Vagina (tissue), 2 donors: Measurements from ENCODE around the gene BTD. TPM values are rescaled to one million over a fixed set of nuclear protein-coding genes. Genes with fewer than 3 reads are reported as not detected.

Source experiments
- DNase-seq, 2 donors: peaks; one replicate each; pipeline ENCODE4 v3.0.0-alpha.2; 2017; ENCODE audit errors: extremely low spot score in 2 of 2
- H3K27ac ChIP-seq: fragments of 200-600 bp; sonication (generic); one replicate; pipeline ENCODE4 v1.5.1; 2019
- H3K27me3 ChIP-seq: fragments of 200-600 bp; sonication (generic); one replicate; pipeline ENCODE4 v1.5.1; 2019
- H3K36me3 ChIP-seq, 2 donors: fragments of 200-600 bp; sonication (generic); one replicate each; pipeline ENCODE4 v1.5.1; 2017 to 2019
- H3K4me1 ChIP-seq: fragments of 200-600 bp; sonication (generic); one replicate; pipeline ENCODE4 v1.5.1; 2019
- H3K4me3 ChIP-seq, 2 donors: fragments of 200-600 bp; sonication (generic); 1 replicate in 1 of 2; 2 replicates in 1 of 2; pipeline ENCODE4 v1.5.1; 2016 to 2019
- H3K9me3 ChIP-seq: fragments of 200-600 bp; sonication (generic); one replicate; pipeline ENCODE4 v1.5.1; 2019
- POLR2A ChIP-seq, 2 donors: fragments of 450-650 bp; IDR thresholded peaks; one replicate each; pipeline ENCODE4 v1.6.1; 2017; ENCODE audit warnings: antibody characterized with exemption in 2 of 2, mild to moderate bottlenecking in 2 of 2, moderate library complexity in 2 of 2
- POLR2AphosphoS5 ChIP-seq, 2 donors: sonication (generic); formaldehyde crosslinking; IDR thresholded peaks; one replicate each; pipeline ENCODE4 v1.9.0; 2017; ENCODE audit warnings: antibody characterized with exemption in 2 of 2, mild to moderate bottlenecking in 2 of 2, low read depth in 1 of 2; ENCODE audit not compliant: insufficient read depth in 1 of 2
- intact Hi-C: fragments of 100-400 bp; cut with DNase I; formaldehyde crosslinking; loops from one replicate; pipeline ENCODE4 v1.15.1; 2023
- total RNA-seq: library from RNA; depleted of rRNA; stranded (reverse); fragments of >200 nt; gene quantifications from one replicate; pipeline ENCODE4 v1.2.3, GENCODE V29; 2016
- TF ChIP-seq, protein P1 (sequence below), 3 experiments: fragments of 450-650 bp in 2 of 3; fragments of 200-600 bp in 1 of 3; sonication (generic) in 1 of 3; IDR thresholded peaks; one replicate each; pipeline ENCODE4 v1.5.1; 2017 to 2019; ENCODE audit warnings: antibody characterized with exemption in 3 of 3, mild to moderate bottlenecking in 2 of 3, moderate library complexity in 2 of 3

Gene BTD
- total RNA-seq, 1 donor from 2014 or later, result 10.6 TPM

GRCh38 chr3:15557511-15557946, 44.0 kb upstream of the BTD start:
- no peak for TF ChIP-seq POLR2AphosphoS5 (IDR thresholded peaks at IDR 0.05; ENCODE audit: insufficient read depth in 1 of 2, low read depth in 1 of 2)
- TF ChIP-seq, protein P1, sequence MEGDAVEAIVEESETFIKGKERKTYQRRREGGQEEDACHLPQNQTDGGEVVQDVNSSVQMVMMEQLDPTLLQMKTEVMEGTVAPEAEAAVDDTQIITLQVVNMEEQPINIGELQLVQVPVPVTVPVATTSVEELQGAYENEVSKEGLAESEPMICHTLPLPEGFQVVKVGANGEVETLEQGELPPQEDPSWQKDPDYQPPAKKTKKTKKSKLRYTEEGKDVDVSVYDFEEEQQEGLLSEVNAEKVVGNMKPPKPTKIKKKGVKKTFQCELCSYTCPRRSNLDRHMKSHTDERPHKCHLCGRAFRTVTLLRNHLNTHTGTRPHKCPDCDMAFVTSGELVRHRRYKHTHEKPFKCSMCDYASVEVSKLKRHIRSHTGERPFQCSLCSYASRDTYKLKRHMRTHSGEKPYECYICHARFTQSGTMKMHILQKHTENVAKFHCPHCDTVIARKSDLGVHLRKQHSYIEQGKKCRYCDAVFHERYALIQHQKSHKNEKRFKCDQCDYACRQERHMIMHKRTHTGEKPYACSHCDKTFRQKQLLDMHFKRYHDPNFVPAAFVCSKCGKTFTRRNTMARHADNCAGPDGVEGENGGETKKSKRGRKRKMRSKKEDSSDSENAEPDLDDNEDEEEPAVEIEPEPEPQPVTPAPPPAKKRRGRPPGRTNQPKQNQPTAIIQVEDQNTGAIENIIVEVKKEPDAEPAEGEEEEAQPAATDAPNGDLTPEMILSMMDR (IDR thresholded peaks at IDR 0.05), result peak; percentile 40 to 58 (median 46)
- H3K27ac ChIP-seq, result no peak overlapping the region
- no peaks in the 10 kb centered on the region for H3K4me1 ChIP-seq
- H3K27me3 ChIP-seq, result no peaks in the 10 kb centered on the region
- DNase-seq, result no peak
- intact Hi-C loops, result loop anchor here (10.0 kb wide), 1 partner anchor 113 kb away; no protein-coding TSS in a partner anchor
- peaks cover 0 to 14% of the 10 kb centered on the region in 2 donors for H3K36me3 ChIP-seq
- H3K9me3 ChIP-seq, result no peaks in the 10 kb centered on the region
- no peak overlapping the region for H3K4me3 ChIP-seq

GRCh38 chr3:15558581-15558980, 43.0 kb upstream of the BTD start:
- Histone ChIP-seq H3K27ac (no peak overlapping the region), H3K36me3 (peaks cover 0 to 24% of the 10 kb centered on the region in 2 donors), H3K4me3 (no peak overlapping the region), H3K9me3 (no peaks in the 10 kb centered on the region), H3K27me3 (no peaks in the 10 kb centered on the region), H3K4me1 (no peaks in the 10 kb centered on the region)
- DNase-seq, result no peak
- TF ChIP-seq, protein P1 (IDR thresholded peaks at IDR 0.05), result no peak
- TF ChIP-seq POLR2A (IDR thresholded peaks at IDR 0.05) (no peak), POLR2AphosphoS5 (IDR thresholded peaks at IDR 0.05; ENCODE audit: insufficient read depth in 1 of 2, low read depth in 1 of 2) (no peak)
- intact Hi-C loops, result loop anchor here (10.0 kb wide), 1 partner anchor 114 kb away; no protein-coding TSS in a partner anchor

DNA sequence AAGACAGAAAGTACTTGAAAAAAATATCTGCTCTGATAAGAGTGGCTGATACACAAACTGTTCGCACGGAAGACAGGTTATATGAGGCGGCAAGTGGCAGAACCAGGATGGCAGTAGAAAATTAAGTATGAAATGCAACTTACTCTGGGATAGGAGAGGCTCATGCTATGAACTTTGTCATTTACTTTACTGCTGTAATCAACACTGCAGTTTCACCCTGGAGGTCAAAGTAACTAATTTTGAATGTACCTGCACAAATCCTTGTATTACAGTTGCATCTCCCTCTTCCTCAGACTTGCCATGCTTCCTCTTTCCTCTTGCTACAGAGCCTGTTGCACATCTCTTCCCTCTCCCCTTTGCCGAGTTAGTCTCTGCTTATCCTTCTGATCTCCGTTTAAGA, 39.0 kb upstream of the BTD start:
- H3K36me3 ChIP-seq, result peaks cover 0 to 54% of the 10 kb centered on the region in 2 donors
- no peak overlapping the region for H3K27ac ChIP-seq
- no peak overlapping the region for H3K4me3 ChIP-seq
- H3K9me3 ChIP-seq, result no peaks in the 10 kb centered on the region
- no peak for TF ChIP-seq POLR2AphosphoS5 (IDR thresholded peaks at IDR 0.05; ENCODE audit: insufficient read depth in 1 of 2, low read depth in 1 of 2)
- H3K4me1 ChIP-seq, result no peaks in the 10 kb centered on the region
- H3K27me3 ChIP-seq, result no peaks in the 10 kb centered on the region
- no peak for DNase-seq
- intact Hi-C loops, result no loop called here

DNA sequence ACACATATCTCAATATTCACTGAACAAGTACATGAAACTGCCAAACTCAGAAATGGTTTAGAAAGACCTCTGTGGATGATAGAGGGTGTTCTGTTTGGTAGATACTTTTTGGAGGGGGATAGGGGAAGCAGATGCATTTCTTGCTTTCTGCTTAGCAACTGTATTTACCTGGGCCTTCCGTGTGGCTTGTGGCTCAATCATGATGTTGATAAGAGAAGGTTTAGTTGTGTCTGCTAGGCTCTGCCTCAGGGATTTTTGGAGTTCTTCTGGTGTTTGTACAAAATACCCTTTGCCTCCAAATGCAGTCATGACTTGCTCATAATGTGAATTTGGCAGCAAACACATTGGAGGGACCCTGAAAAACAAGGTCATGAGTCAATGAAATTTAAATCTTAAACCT, 38.4 kb upstream of the BTD start:
- DNase-seq, result no peak
- Histone ChIP-seq H3K4me3 (no peak overlapping the region), H3K27ac (no peak overlapping the region), H3K4me1 (no peaks in the 10 kb centered on the region), H3K9me3 (no peaks in the 10 kb centered on the region), H3K36me3 (peaks cover 0 to 60% of the 10 kb centered on the region in 2 donors), H3K27me3 (no peaks in the 10 kb centered on the region)
- intact Hi-C loops, result no loop called here
- TF ChIP-seq POLR2AphosphoS5 (IDR thresholded peaks at IDR 0.05; ENCODE audit: insufficient read depth in 1 of 2, low read depth in 1 of 2) (no peak), POLR2A (IDR thresholded peaks at IDR 0.05) (no peak)
- TF ChIP-seq, protein P1 (IDR thresholded peaks at IDR 0.05), result no peak

DNA sequence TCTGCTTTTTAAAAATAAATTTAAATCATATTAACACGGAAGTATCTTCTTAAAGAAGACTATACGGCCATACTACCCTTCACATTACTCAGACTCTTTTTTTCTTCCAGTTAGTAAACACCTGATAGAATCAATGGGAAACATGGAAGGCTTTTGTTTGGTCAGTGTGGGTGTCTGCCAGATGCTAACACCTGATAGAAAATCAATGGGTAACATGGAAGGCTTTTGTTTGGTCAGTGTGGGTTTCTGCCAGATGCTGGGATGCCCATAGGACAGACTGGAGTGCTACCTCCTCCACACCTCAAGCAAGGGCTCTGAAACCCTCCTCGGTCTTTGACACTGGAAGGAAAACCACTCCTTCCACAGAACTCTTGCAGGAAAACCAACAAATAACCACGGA, 29.4 kb upstream of the BTD start:
- Histone ChIP-seq H3K27ac (no peak overlapping the region), H3K9me3 (no peaks in the 10 kb centered on the region), H3K36me3 (peaks cover 0 to 39% of the 10 kb centered on the region in 2 donors), H3K4me3 (no peak overlapping the region), H3K4me1 (no peaks in the 10 kb centered on the region), H3K27me3 (no peaks in the 10 kb centered on the region)
- intact Hi-C loops, result no loop called here
- TF ChIP-seq POLR2AphosphoS5 (IDR thresholded peaks at IDR 0.05; ENCODE audit: insufficient read depth in 1 of 2, low read depth in 1 of 2), result no peak
- TF ChIP-seq, protein P1 (IDR thresholded peaks at IDR 0.05), result no peak
- TF ChIP-seq POLR2A (IDR thresholded peaks at IDR 0.05), result no peak
- no peak for DNase-seq
